ENCODE measurements around the gene MUSTN1. TPM values are rescaled to one million over a fixed set of nuclear protein-coding genes. Genes with fewer than 3 reads are reported as not detected.

Gene MUSTN1
- polyA plus RNA-seq, 1 donor (not counting 4 experiments of a cell fraction or from before 2014, with no cell fraction given) = not detected

- Histone ChIP-seq H3K9ac (ENCODE audit: control insufficient read depth, extremely low read depth, insufficient read depth, low read length) (no peak overlapping the region), H2AFZ (ENCODE audit: control insufficient read depth, low read length) (no peak overlapping the region), H3K9me1 (ENCODE audit: control insufficient read depth, extremely low read depth, insufficient read depth, low read length) (no peaks in the 10 kb centered on the region), H3K4me1 (ENCODE audit: control insufficient read depth, extremely low read depth, insufficient read depth, low read length) (no peaks in the 10 kb centered on the region), H3K4me2 (ENCODE audit: control insufficient read depth, extremely low read depth, insufficient read depth, low read depth, low read length) (no peak overlapping the region), H3K4me3 (ENCODE audit: control insufficient read depth in 2 of 3, extremely low read depth in 1 of 3, insufficient read depth in 2 of 3, low read depth in 1 of 3, low read length in 3 of 3) (no peak overlapping the region), H3K27me3 (ENCODE audit: control insufficient read depth, extremely low read depth, insufficient read depth, low read length) (peaks cover 13% of the 10 kb centered on the region), H3K79me2 (ENCODE audit: control insufficient read depth, insufficient read depth, low read length) (no peaks in the 10 kb centered on the region), H3K9me3 (ENCODE audit: control insufficient read depth, low read depth, low read length) (no peaks in the 10 kb centered on the region), H4K20me1 (ENCODE audit: control insufficient read depth, extremely low read depth, insufficient read depth, low read length) (no peaks in the 10 kb centered on the region), H3K36me3 (ENCODE audit: control insufficient read depth in 2 of 2, extremely low read depth in 1 of 2, insufficient read depth in 2 of 2, low read length in 2 of 2) (no peaks in the 10 kb centered on the region), H3K27ac (ENCODE audit: control insufficient read depth, insufficient read depth, low read length) (no peak overlapping the region)
- dilution Hi-C loops (cut with MboI; ENCODE audit: extremely low pct_ligation_motif_present, low sequenced_read_pairs) = no loop called here
- no peak for TF ChIP-seq CTCF (optimal IDR thresholded peaks at IDR 0.05 in 1 of 3, IDR thresholded peaks at IDR 0.05 in 1 of 3, conservative IDR thresholded peaks at IDR 0.05 in 1 of 3; ENCODE audit: extremely low read depth in 1 of 3, insufficient read depth in 2 of 3, low read length in 3 of 3)
- FAIRE-seq (no peak), DNase-seq (ENCODE audit: low read depth, low spot score) (no peak)
Measured at GRCh38 chr3:52790337-52790736, 44.5 kb downstream of the MUSTN1 start.

- Histone ChIP-seq H3K9ac (ENCODE audit: control insufficient read depth, extremely low read depth, insufficient read depth, low read length) (no peak overlapping the region), H3K4me1 (ENCODE audit: control insufficient read depth, extremely low read depth, insufficient read depth, low read length) (no peaks in the 10 kb centered on the region), H2AFZ (ENCODE audit: control insufficient read depth, low read length) (no peak overlapping the region), H3K27me3 (ENCODE audit: control insufficient read depth, extremely low read depth, insufficient read depth, low read length) (peaks cover 13% of the 10 kb centered on the region), H3K27ac (ENCODE audit: control insufficient read depth, insufficient read depth, low read length) (no peak overlapping the region), H3K4me3 (ENCODE audit: control insufficient read depth in 2 of 3, extremely low read depth in 1 of 3, insufficient read depth in 2 of 3, low read depth in 1 of 3, low read length in 3 of 3) (no peak overlapping the region), H3K4me2 (ENCODE audit: control insufficient read depth, extremely low read depth, insufficient read depth, low read depth, low read length) (no peak overlapping the region), H3K36me3 (ENCODE audit: control insufficient read depth in 2 of 2, extremely low read depth in 1 of 2, insufficient read depth in 2 of 2, low read length in 2 of 2) (no peaks in the 10 kb centered on the region), H4K20me1 (ENCODE audit: control insufficient read depth, extremely low read depth, insufficient read depth, low read length) (no peaks in the 10 kb centered on the region), H3K9me3 (ENCODE audit: control insufficient read depth, low read depth, low read length) (no peaks in the 10 kb centered on the region), H3K9me1 (ENCODE audit: control insufficient read depth, extremely low read depth, insufficient read depth, low read length) (no peaks in the 10 kb centered on the region), H3K79me2 (ENCODE audit: control insufficient read depth, insufficient read depth, low read length) (no peaks in the 10 kb centered on the region)
- dilution Hi-C loops (cut with MboI; ENCODE audit: extremely low pct_ligation_motif_present, low sequenced_read_pairs) = no loop called here
- TF ChIP-seq EZH2 (IDR thresholded peaks at IDR 0.05; ENCODE audit: low read length) = no peak
- no peak for TF ChIP-seq CTCF (optimal IDR thresholded peaks at IDR 0.05 in 1 of 3, IDR thresholded peaks at IDR 0.05 in 1 of 3, conservative IDR thresholded peaks at IDR 0.05 in 1 of 3; ENCODE audit: extremely low read depth in 1 of 3, insufficient read depth in 2 of 3, low read length in 3 of 3)
- FAIRE-seq (no peak), DNase-seq (ENCODE audit: low read depth, low spot score) (no peak)
Measured at GRCh38 chr3:52789746-52790040, 45.1 kb downstream of the MUSTN1 start.

Data from keratinocyte (primary cell).